CD4-positive, alpha-beta T cell treated with Interferon alpha-2 for 1 hour (primary cell): ENCODE results near the gene HAGHL.
"Not testable (repeated sequence)": the region's sequence is repeated elsewhere in the genome, so short reads cannot be mapped to it uniquely, and the experiment has no call there.

Experiments
- DNase-seq, 2 donors: peaks; one replicate each; pipeline ENCODE4 v3.0.0-alpha.2; 2020 to 2022

The HAGHL gene

DNA sequence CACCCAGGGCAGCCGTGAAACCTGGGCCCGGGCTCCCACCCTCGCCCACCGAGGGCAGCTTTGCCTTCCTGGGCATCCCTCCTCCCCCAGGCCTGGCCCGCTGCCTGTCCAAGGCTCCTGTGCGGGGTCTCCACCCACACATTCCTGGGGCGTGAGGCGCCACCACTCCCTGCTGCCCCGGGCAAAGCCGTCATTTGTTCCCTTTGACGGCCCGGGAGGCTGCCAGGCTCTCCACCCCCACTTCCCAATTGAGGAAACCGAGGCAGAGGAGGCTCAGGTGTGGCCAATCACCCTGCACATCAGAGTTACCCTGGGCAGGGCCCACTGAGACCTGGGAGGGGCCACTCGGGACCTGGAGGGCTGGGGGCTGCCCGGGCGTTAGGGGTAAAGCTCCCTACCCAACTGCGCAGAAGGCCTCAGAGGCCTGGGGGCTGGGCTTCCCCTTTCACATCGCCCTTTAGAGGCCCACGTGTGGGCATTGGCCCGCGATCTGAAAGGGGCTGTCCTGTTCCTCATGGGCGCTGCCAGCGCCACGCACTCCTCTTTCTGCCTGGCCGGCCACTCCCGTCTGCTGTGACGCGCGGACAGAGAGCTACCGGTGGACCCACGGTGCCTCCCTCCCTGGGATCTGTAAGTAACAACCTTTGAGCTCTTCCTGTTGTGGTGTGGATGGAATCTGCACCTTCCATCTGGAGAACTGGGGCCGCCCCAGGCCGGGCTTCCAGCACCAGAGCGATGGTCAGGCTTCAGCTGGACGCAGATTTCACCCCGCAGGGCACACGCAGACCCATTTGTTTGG is 33.8 kb downstream of the HAGHL start, which contains the start of gene MSLN:
Gene MSLN, plus strand, starts transcription at position 190 of the 799 bp plus-strand sequence. CDS start 1,947 bp downstream, outside the sequence.
- no peak for DNase-seq

DNA sequence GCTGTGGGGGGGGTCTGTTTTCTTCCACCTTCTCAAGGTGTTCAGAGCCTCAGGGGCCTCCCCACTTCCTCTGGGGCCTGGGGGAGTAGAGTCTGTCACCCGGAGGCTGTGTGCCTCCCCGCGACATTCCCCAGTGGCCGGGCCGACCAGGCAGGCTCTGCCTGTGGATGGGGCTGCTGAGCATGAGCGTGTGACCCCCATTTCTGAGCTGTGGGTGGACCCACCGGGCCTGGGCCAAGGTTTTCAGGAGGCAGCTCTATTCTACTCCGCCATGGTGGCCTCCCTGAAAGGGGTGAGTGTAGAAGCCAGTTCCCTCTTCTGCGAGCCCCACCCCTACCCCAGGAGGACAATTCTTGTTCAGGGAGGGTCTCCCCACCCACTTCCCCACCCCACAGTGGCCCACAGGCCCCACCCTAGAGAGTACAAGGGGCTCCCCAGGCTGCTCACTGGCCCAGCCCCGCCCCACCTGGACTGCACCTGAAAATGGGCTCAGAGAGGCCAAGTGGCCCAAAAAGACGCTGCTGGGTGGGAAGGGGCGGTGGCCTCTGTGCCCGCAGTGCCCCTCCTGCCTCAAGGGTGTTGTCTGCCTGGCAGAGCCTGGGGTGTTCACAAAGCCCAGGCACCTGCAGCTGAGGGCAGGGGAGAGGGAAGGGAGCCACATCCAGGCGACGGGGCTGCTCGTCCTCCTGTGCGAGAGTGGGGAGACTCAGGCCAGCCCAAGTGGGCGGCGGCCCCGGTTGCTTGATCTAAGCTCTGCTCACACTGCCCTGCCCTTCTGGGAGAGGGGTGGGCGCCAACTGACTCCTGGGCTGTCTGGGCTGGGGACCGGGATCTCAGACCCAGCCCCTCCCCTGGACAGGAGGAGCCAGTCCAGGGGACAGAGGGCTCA is 35.0 kb downstream of the HAGHL start:
- no peak for DNase-seq

DNA sequence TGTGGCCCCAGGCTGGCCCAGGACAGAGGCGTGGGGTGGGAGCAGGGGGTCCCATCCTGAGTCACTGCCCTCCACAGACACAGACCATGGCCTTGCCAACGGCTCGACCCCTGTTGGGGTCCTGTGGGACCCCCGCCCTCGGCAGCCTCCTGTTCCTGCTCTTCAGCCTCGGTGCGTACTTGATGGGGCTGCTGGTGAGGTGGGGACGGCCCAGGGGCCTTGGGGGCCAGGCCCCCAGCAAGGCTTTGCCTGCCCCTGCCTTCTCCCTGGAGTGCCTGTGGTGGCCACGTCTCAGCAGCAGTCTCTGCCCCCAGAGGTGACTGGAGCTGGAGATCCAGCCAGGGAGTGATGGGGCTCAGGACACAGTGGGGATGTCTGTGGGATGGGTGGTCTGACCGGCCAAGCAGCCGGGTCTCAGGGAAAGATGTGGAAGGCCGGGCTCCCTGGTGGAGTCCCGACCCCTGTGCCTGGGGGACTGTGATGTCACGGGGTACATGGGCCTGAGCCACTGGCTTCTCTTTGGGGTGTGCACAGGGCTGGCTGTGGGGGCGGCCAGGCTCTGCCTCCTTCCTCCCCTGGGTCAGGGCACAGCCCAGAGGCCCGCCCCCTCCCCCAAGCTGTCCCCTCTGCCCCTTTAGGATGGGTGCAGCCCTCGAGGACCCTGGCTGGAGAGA is 35.8 kb downstream of the HAGHL start:
- DNase-seq, result no peak

DNA sequence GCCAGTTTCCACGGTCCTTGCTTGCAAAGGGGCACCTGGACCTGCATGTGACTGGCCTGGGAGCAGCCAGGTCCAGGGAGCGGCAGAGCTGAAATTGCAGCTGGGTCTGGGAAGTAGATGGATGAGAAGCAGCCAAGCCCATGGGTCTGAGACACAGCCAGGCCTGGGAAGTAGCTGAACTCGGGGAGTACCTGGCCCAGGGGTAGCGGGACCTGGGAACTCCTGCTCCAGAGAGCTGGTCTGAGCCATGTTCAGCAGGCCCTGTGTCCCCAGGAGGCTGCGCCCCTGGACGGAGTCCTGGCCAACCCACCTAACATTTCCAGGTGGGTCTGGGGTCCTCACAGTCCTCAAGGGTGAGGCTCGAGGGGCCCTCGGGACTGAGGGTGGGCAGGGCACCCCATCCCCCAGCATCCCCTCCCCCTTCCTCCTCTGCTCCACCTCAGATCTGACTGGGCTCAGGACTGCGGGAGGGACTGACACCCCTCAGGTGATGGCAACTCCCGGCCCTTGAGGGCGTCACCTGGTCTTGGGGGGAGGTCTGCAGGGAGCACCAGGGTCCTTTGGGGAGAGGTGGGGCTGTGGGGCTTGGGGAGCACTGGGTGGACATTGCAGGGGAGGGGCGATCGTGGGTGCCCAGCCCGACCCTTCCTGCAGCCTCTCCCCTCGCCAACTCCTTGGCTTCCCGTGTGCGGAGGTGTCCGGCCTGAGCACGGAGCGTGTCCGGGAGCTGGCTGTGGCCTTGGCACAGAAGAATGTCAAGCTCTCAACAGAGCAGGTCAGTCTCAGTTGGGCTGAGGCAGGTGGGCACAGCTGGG is 36.7 kb downstream of the HAGHL start:
- no peak for DNase-seq

DNA sequence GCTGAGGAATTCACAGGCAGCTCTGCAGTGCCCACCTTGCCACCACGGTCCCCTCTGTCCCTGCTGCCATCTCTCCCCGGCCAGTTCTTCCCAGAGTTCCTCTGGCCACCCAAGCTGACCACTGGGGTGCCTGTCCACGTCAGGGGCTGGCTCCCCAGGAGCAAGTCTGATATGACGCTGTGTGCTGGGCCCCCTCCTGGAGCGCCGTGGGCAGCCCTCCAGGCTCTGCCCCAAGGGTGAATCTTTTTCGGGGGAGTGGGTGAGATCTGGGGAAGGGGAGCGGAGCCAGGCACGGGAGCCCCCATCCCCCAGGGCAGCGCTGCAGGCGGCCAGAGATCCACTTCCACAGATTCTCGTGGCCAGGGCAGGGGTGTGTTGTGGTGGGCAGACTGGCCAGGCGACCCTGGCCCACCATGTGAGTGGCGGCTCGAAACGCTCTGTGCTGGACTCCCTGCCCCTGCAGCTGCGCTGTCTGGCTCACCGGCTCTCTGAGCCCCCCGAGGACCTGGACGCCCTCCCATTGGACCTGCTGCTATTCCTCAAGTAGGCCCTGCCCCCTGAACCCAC is 37.4 kb downstream of the HAGHL start:
- DNase-seq, result no peak

DNA sequence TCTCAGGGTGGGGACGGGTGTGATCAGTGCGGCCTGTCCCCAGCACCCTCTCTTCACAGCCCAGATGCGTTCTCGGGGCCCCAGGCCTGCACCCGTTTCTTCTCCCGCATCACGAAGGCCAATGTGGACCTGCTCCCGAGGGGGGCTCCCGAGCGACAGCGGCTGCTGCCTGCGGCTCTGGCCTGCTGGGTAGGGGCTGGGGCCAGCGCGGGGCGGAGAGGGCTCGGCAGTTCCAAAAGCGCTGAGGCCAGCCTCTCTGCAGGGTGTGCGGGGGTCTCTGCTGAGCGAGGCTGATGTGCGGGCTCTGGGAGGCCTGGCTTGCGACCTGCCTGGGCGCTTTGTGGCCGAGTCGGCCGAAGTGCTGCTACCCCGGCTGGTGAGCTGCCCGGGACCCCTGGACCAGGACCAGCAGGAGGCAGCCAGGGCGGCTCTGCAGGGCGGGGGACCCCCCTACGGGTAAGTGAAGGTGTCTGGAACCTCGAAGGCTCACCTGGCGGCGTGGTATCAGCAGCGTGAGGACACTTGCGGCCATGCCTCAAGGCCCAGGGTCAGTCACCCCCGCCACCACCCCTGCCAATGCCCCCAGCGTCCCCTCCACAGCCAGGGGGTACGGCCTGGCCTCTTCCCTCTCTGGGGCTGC is 38.1 kb downstream of the HAGHL start:
- no peak for DNase-seq

DNA sequence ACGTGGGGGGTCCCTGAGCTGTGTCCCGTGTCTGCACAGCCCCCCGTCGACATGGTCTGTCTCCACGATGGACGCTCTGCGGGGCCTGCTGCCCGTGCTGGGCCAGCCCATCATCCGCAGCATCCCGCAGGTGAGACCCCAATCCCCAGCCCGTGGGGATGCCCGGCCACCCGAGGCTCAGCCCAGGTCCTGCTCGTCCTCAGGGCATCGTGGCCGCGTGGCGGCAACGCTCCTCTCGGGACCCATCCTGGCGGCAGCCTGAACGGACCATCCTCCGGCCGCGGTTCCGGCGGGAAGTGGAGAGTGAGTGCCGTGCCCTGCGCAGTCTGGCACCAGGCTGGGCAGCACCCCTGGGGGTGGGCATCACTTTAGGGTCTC is 38.6 kb downstream of the HAGHL start:
- DNase-seq, result no peak

DNA sequence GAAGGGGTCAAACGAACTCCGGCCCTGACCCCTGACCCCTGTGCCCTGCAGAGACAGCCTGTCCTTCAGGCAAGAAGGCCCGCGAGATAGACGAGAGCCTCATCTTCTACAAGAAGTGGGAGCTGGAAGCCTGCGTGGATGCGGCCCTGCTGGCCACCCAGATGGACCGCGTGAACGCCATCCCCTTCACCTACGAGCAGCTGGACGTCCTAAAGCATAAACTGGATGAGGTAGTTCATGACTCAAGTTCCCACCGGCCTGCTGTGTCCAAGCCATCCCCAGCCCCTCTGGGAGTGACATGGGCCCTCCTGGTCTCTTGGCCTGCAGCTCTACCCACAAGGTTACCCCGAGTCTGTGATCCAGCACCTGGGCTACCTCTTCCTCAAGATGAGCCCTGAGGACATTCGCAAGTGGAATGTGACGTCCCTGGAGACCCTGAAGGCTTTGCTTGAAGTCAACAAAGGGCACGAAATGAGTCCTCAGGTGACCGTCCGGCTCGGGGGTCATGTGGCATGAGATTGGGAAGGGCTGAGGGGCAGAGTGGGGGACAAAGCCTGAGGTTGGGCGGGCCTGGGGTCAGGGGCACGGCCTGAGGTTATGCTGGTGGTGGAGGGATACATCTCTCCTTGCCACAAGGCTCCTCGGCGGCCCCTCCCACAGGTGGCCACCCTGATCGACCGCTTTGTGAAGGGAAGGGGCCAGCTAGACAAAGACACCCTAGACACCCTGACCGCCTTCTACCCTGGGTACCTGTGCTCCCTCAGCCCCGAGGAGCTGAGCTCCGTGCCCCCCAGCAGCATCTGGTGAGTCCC is 39.3 kb downstream of the HAGHL start:
- no peak for DNase-seq

DNA sequence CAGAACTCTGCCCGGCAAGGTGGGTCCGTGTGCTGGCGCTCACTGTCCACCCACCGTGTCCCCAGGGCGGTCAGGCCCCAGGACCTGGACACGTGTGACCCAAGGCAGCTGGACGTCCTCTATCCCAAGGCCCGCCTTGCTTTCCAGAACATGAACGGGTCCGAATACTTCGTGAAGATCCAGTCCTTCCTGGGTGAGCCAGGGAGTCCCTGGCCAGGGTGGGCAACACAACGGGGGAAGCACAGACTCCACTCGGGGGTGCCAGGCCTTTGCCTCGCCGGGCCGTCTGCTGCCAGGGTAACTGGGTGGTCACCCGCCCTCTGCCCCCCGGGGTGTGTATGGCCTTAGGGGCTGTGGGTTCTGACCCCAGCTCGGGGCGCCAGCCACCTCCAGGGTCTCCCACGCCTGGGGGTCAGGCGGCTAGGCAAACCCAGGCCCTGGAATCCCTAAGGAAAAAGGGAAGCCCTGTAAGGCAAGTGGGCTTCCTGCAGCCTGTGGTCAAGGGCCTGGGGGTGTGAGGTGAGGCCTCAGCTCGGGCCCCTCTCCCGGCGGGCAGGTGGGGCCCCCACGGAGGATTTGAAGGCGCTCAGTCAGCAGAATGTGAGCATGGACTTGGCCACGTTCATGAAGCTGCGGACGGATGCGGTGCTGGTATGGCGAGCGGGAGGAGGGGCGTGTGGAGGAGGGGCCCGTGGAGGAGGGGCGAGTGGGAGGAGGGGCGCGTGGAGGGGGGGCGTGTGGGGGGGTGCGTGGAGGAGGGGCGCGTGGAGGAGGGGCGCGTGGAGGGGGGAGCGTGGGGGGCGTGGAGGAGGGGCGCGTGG is 40.1 kb downstream of the HAGHL start:
- no peak for DNase-seq

DNA sequence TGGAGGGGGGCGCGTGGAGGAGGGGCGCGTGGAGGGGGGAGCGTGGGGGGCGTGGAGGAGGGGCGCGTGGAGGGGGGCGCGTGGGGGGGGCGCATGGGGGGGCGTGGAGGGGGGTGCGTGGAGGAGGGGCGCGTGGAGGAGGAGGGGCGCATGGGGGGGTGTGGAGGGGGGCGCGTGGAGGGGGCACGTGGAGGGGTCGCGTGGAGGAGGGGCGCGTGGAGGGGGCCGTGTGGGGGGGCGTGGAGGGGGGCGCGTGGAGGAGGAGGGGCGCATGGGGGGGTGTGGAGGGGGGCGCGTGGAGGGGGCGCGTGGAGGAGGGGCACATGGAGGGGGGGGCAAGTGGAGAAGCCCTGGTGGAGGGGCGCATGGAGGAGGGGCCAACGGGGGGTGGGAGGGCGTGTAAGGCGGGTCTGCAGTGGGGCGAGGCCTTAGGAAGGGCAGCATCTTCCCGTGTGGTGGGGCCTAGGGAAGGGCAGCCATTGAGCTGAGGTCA is 40.9 kb downstream of the HAGHL start:
- DNase-seq, result no peak

DNA sequence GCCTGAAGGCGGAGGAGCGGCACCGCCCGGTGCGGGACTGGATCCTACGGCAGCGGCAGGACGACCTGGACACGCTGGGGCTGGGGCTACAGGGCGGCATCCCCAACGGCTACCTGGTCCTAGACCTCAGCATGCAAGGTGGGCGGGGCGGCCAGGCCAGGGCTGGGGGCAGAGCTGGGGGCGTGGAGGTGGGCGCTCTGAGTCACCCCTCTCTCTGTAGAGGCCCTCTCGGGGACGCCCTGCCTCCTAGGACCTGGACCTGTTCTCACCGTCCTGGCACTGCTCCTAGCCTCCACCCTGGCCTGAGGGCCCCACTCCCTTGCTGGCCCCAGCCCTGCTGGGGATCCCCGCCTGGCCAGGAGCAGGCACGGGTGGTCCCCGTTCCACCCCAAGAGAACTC is 41.5 kb downstream of the HAGHL start:
- DNase-seq, result no peak

DNA sequence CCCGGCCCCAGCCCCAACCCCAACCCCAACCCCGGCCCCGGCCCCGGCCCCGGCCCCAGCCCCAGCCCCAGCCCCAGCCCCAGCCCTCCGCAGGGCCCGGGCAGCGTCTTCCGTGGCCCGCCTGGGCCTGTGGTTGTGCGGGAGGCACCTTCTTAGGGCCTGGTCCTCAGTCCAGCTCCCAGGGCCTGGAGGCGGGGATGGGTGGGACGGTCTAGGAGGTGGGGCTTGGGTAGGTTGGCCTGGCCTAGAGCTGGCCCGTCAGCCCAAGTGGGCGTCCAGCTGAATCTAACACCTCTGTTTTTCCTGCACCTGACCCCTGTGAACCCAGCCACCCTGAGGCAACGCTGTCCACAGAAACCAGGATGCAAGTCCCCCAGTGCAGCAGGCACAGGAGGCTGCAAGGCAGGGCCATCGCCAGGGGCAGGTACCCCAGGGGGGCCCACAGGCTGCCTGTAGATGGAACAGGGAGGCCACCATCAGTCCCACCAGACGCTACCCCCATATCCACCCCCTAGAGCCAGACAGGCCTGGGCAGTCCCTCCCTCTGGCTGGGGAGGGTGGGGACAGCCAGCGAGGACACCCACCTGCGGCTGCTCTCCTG is 42.4 kb downstream of the HAGHL start:
- no peak for DNase-seq

DNA sequence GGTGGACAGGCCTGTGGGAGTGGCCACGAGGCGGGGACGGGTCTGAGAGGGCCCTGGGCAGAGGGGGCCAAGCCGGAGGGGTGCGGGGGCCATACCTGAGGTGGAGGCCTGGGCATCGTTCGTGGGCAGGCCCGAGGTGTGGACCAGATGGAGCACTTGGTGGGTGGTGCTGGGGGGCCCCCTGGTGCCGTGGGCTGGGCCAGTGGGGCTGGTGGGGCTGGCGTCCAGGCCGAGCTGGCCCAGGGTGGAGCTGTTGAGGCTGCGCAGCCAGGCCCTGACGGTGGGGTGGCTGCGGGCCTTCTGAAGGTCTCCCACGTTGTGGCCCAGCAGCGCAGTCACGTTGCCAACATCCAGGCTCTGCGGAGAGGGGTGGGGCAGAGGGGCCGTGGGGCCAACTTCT is 43.0 kb downstream of the HAGHL start:
- DNase-seq, result no peak

DNA sequence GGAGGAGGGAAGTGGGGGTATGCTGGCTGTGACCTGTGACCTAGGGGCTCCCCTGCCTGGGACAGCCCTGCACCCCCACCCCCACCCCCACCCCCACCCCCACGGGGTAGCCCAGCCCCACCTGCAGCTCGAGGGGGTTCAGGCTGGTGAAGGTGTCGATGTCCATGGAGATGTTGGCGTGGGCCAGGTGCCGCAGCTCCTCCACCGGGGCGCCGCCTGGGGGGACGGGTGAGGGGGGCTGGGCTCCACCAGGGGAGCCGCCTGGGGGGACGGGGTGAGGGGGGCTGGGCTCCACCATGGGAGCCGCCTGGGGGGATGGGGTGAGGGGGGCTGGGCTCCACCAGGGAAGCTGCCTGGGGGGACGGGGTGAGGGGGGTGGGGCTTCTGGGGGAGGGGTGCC is 43.5 kb downstream of the HAGHL start:
- DNase-seq, result no peak

DNA sequence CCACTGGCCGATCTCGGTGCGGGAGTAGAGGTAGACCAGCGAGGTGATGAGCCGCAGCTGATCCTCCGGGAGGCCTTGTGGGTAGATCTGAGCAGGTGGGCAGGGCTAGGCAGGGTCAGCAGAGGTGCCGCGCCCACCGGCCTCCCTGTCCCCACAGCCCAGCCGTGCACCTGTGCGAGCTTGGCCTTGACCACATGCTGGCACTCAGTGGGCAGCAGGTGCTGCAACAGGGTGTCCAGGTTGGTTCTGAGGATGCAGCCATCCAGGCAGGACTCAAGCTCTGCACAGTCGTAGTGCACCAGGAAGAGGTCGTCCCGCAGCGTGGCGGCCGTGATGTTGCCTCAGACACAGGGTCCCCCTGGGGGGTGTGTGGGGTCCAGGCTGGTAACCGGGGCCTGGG is 46.1 kb downstream of the HAGHL start:
- DNase-seq, result no peak

DNA sequence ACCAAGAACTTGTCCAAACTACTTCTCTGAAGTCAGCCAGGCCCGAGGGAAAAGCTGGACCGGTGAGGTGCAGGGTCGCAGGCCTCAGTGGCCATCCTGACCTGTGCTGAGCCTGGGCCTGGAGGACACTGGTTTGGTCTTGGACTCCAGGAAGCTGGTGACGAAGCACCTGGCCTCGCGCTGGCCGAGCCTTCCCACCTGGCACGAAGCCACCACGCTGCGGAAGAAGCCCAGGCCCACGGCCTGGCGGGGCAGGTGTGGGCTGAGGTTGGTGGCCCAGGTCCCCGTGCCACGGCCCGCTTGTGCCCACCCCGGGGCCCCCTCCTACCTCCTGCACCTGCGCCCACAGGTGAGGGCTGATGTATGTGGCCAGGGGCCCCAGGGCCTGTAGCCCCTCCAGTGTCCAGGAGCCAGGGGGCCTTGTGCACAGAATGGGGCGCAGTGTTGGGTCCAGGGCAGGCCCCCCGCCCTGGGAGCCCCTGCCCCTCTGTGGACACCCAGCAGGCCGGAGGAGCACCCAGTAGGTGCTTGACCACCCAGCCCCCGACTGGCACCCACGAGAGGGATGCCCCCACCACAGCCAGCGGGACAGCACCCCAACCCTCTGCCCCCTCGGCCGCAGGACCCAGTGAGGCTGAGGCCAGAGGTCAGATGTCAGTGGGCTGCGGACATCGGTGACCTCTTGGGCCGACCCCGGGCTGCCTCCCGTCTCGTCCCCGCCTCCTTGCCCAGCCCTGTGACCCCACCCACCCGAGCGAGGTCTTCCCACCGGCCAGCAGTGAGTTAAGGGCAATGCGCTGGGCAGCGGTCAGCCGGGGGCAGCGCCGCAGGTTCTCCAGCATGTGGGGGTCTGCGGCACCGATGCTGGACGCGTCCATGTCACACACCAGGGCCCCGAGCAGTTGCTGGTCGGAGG is 47.4 kb downstream of the HAGHL start:
- DNase-seq, result no peak

DNA sequence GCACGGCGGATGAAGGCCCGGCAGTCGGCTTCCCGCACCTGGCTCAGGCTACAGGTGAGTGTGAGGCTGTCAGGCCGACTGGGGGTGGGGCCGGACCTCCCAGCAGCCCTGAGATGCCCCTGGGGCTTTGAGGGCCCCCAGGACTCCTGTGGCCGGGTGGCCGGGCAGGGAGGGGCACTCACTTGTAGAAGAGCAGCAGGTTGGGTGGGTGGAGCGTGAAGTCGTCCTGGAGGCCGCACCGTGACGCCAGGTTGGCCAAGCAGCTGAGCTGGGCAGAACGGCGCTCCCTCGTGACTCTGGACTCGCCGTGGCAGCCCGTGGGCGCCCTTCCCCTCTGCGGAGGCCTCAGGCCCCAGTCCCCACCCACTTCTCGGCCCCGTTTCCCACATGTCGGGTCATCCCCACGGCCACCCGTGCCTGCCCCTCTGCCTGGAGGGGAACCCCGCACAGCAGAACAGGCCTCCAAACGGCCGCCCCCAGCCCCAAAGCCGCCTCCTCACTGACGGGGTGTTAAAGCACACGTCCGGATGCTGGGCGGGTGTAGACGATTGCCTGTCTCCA is 48.4 kb downstream of the HAGHL start:
- DNase-seq, result no peak

DNA sequence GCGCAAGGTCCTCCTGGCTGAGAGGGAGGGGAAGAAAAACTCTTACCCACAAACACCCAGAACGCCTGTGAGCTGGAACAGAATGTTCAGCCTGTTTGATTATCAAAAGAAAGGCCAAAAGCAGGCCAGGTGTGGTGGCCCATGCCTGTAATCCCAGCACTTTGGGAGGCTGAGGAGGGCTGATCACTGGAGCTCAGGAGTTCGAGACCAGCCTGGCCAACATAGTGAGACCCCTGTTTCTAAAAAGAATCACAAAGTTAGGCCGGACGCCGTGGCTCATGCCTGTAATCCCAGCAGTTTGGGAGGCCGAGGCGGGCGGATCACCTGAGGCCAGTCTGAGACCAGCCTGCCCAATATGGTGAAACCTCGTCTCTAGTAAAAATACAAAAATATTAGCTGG is 49.4 kb downstream of the HAGHL start:
- not testable (repeated sequence) for DNase-seq
